Anterior cingulate cortex (tissue), 58 donors: Measurements from ENCODE around the gene MLLT3.
"Not testable (repeated sequence)": the region's sequence is repeated elsewhere in the genome, so short reads cannot be mapped to it uniquely, and the experiment has no call there.

ENCODE experiments used
- DNase-seq, 58 donors: peaks; one replicate each; lab custom pipeline; 2025; lab: John Stamatoyannopoulos, UW

Gene MLLT3

DNA sequence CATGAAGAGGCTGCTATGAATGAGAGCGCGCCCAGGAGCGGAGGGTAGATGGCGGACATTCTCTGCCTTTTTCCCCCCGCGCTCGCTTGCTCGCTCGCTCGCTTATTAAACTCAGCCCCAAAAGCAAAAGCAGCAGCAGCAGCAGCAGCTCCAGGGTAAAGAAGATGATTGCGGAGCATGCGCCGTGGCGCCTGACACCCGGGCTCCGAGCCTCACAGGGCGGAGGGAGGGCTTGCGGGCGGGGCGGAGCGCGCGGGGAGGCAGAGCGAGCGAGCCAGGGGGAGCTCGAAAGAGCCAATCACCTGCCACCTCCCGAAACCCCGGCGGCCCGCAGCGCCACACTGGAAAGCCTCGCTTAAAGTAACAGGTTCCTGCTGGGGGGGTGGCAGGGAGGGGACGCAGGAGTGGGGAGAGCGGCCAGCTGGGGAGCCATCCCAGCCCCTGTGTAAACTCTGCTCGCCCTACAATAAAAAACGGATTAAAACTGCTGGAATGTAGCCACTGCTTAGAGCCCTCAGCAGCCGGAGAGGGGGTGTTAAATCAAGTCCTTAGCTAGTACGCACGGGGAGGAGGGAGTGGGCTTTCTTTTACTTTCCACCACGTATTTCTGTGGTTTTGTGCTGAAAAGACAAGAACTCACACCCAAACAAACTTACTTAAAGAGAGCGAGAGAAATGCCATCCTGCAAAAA, at the start of gene MLLT3:
TSS of gene MLLT3 (minus strand) at position 170 of the 691 bp plus-strand sequence.
- DNase-seq: peak; percentile 62 to 98 (median 92)

DNA sequence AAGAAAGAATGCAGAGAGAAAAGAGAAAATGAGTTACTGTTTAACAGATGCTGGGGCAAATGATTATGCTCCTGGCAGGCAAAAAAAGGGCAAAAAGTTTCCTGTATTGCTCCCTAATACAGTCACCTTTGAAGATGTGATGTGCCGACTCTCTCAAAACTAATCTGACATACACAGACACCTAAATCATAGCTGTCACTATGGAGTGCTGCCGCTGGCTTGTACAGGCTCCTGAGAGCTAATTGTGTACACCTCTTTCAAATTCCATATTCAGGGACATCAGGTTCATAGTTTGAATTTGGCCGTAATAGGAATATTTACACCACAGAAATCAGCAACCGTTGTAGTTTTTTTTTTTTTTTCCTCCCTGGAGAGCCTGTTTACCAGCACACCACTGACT, 49.3 kb upstream of the MLLT3 start:
- DNase-seq: no peak

DNA sequence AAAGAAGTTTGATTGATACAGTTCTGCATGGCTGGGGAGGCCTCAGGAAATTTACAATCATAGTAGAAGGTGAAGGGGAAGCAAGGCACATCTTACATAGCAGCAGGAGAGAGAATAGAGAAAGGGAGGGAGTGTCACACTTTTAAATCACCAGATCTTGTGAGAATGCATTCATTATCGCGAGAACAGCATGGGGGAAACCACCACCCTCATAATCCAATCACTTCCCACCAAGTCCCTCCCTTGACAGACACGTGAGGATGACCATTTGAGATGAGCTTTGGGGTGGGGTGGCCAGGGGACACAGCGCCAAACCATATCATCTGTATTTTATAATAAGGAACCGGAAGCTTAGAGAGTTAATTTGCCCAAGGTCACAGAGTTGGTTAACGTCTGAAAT, 48.1 kb upstream of the MLLT3 start:
- no peak for DNase-seq

DNA sequence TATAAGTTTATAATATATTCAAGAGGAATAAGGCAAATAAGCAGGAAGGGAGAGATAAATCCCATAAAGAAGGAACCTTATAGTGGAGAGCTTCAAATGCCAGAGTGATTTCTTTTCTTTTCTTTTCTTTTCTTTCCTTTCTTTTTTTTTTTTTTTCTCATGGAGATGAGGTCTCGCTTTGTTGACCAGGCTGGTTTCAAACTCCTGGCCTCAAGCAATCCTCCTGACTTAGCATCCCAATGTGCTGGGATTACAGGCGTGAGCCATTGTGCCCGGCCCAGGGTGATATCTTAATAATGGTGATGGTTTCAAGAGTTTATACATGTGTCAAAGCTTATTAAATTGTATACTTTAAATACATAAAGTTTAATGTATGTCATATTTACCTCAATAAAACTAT, 42.2 kb upstream of the MLLT3 start:
- no peak for DNase-seq

DNA sequence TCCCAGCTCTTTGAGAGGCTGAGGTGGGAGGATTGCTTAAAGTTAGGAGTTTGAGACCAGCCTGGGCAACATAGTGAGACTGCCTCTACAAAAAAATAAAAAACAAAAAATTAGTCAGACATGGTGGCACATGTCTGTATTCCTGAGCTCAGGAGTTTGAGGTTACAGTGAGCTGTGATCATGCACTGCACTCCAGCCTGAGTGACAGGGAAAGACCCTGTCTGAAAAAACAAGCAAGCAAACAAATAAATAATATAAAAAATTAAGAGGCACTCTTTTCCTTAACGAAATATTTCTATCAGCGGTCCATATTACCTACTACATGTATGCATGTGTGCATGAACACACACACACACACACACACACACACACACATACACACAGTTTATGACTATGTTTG, 40.8 kb upstream of the MLLT3 start:
- no peak for DNase-seq

DNA sequence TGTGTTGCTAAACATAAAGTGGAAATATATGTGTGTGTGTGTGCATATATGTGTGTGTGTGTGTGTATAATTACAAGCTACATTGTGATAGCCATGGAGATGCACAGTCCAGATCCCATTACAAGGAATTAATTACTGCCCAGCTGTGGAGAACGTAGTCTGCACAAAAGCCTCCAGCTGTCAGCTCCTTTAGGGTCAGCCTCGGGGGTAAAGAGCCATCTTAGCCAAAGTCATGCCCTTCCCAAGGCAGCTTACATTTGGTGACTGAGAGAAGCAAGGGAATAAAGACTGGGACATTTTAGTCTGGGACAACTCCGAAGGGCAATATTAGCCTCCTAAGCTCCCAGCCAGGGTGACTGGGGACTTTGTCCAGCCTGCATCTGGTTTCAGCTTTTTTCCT, 39.9 kb upstream of the MLLT3 start:
- DNase-seq: no peak

DNA sequence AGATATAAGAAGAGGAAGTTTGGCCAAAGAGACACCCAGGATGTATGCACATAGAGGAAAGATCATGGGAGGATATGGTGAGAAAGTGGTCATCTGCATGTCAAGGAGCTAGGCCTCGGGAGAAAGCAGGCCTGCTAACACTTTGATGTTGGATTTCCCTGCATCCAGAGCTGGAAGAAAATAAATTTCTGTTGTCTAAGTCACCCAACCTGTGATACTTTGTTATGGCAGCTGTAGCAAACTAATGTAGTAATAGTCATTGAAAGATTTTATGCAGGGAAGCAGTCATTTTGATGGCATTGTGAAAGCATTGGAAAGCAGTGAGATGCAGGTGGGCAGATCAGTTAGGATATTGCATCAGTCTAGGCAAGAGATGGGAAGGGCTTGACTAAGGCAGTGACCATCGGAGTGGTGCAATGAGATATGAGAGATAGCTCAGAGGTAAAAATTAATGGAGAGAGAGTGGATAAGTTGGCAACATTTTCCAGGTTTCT, 37.2 kb upstream of the MLLT3 start:
- DNase-seq: no peak

DNA sequence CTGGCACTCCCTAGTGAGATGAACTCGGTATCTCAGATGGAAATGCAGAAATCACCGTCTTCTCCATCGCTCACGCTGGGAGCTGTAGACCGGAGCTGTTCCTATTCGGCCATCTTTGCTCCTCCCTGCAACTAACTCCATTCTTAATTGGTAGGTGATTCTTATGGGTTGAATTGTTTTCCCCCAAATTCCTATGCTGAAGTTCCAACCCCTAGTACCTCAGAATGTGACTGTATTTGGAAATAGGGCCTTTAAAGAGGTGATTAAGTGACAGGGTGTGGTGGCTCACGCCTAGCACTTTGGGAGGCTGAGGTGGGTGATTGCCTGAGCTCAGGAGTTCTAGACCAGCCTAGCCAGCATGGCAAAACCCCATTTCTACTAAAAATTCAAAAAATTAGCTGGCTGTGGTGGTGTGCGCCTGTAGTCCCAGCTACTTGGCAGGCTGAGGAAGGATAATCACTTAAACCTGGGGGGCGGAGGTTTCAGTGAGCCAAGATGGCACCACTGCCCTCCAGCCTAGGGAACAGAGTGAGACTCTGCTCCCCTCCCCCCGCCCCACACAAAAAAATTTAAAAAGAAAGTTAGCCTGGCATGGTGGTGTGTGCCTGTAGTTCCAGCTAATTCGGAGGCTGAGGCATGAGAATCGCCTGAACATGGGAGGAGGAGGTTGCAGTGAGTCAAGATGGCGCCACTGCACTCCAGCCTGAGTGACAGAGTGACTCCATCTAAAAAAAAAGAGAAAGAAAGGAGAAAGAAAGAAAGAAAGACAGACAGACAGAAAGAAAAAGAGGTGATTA, 36.6 kb upstream of the MLLT3 start:
- no peak for DNase-seq

DNA sequence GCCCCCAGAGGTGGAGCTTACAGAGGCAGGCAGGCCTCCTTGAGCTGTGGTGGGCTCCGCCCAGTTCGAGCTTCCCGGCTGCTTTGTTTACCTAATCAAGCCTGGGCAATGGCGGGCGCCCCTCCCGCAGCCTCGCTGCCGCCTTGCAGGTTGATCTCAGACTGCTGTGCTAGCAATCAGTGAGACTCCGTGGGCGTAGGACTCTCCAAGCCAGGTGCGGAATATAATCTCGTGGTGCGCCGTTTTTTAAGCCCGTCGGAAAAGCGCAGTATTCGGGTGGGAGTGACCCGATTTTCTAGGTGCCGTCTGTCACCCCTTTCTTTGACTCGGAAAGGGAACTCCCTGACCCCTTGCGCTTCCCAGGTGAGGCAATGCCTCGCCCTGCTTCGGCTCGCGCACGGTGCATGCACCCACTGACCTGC, 36.0 kb upstream of the MLLT3 start:
- not testable (repeated sequence) for DNase-seq

DNA sequence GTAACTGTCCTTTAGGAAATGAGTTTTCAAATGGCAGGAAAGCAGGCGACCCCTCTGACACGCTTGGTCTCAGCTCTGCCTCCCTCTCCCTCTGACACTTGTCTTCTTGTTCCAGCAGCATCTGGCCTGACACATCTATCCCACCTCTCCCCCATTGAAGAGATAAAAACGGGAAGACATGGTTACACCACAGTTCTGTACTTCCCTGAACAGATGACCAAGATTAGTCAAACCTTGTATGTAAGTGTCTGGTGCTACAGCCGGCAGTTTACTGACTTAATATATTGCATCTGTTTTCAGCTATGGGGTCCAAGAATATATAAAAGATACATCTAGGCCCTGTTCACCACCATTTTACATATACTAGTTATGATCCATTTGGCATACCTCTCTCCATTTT, 29.6 kb upstream of the MLLT3 start:
- DNase-seq: no peak

DNA sequence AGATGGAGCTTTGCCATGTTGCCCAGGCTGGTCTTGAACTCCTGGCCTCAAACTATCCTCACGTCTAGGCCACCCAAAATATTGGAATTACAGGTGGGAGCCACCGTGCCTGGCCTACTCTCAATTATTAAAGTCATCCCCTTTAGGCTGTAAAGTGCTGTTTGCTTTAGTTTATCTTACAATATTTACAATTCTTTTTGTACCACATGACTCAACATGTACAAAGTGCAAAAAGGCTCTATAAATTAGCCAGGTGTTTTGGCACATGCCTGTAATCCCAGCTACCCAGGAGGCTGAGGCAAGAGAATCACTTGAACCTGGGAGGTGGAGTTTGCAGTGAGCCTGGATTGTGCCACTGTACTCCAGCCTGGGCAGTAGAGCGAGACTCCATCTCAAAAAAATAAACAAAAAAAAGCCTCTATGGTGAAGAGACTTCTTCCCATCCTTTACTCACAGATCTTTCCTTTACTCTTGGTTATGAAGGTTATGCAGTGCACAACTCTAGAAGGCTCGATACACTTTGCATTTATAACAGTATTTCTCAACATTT, 28.5 kb upstream of the MLLT3 start:
- DNase-seq: no peak

DNA sequence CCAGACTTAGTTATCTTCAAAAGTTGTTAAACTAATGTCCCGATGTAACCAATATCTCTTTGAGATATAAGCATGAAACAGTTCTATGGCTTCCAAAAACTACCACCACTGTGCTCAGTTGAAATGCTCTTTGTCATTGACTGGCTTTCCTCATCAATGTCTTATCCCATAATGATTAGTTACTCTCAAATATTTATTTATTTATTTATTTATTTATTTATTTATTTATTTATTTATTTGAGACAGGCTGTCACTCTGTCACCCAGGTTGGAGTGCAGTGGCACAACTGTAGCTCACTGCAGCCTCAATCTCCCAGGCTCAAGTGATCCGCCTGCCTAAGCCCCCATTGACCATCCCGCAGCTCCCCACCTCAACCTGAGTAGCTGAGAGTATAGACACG, 28.0 kb upstream of the MLLT3 start:
- DNase-seq: no peak

DNA sequence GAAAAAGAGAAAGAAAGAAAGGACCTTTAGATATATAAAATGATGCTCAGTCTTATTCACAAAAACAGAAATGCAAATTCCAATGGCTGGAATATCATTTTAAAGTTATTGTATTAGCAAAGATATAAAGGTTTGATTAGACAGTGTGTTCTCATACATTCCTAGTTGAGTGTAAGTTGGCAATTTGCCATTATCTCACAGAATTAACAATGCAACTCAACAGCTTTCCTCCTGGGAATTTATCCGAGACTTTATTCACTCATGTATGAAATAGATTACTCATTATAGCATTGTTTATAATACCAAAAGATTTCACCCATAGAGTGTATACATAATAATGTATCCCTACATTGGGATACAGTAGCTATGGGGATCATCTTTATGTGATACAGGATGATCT, 27.1 kb upstream of the MLLT3 start:
- no peak for DNase-seq

DNA sequence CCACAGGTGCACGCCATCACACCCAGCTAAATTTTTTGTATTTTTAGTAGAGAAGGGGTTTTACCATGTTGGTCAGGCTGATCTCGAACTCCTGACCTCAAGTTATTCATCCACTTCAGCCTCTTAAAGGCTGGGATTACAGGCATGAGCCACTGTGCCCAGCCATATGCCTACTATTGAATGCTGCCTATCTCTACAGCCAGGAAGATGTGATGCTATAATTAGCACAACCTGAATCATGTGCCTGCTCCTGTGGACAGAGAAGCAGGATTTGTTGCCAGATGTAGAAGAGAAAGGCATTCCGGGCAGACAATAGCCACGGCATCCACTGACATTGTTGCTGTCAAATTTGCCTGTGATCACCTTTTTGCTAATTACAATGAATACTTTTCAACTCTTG, 24.4 kb upstream of the MLLT3 start:
- DNase-seq: no peak

DNA sequence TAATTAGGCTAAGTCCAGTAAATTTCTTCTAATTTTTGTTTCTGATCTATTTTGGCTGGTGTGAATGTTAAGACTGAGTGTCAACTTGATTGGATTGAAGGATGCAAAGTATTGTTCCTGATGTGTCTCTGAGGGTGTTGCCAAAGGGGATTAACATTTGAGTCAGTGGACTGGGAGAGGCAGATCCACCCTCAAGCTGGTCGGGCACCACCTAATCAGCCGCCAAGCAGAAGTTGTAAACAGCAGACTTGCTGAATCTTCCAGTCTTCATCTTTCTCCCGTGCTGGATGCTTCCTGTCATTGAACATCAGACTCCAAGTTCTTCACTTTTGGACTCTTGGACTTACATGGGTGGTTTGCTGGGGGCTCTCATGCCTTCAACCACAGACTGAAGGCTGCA, 21.4 kb upstream of the MLLT3 start:
- DNase-seq: no peak

DNA sequence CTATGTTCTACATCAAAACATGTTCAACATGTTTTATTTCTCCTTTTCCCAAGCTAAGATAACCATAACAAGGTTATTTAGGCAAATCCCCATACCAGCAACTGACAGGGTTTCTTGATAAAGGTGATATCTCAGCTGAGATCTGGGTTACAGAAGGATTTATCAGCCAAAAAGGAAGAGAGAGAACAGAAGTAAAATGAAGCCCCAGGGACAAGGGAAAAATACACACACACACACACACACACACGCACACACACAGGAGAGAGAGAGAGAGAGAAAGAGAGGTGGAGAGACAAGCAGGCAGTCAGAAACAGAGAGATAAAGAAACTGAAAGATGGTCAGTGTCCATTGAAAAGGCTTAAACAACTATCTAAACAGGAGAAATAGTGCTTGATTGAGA, 19.7 kb upstream of the MLLT3 start:
- no peak for DNase-seq

DNA sequence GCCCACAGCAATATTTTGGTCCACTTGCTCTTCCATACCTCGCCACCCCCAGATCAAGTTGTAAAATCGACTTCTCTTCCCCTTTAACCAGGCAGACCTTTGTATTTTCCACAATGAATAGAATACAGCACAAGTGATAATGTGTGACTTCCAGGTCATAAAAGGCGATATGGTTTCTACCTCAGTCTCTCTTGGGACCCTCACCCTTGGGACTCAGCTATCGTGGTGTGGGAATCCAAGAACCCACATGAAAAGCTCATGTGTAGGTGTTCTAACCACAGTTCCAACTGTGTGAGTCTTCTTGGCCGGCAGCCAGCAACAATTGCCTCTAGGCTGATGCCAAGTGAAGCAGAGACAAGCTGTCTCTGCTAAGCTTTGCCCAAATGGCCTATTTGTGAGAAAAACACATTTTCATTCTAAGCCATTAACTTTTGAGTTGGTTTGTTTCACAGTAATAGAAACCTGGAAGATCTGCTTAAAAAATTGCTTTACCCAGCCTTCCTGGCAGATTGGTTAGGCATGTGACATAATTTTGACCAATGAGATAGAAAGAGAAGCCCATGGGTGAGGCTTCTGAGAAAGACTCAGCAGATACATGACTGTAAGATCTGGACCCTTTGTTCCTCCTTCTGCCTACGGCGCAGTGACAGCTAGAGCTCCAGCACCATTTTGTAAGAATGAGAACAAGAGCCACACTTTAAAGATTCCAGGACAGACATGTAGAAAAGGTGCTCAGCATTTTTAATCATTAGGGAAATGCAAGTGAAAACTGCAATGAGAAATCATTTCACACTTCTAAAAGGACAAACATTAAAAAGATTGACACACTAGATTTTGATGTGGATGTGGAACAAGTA, 18.3 kb upstream of the MLLT3 start:
- DNase-seq: peak in 47 of 58 donors; percentile 4 to 83 (median 50)

DNA sequence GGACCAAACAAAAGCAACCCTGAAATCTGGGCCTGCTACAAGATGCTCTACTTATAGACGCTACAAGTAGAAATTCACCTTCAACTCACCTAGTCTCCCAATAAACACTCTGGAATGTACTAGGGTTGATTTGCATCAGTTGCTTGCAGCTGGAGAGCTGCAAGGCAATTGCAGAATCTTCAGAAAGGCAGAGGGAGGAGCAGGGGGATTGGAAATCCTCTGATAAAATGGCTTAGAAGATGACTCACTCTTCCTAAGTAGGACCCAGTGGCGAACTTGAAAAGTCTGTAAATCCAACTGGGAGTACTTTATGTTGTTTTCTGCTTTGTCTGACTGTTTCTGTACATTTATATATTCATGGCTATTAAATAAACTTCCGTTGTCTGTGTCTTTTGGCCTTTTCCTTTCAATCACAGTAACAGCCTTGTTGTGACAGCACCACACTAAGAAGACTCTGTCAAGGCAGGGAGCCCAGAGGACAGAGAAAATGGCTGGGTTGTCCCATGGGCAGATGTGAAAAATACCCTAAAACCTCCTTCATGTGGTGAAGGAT, 14.7 kb upstream of the MLLT3 start:
- DNase-seq: no peak

DNA sequence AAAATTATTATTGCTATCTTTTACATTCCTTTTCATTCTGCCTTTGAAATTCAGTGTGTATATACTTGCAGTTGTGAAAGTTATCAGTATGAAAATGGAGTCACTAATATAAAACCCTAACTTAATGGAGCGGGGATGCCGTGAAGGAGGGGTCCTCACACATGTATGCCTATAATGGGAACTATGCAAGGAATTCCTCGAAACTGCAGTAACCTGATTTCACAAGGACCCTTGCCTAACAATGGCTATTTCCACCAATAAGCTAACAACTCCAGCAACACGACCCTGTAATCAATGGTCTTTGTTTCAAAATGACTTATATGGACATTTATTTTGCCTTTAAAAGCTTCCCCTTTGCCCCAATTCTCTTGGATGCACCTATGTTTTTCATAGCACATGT, 12.6 kb upstream of the MLLT3 start:
- DNase-seq: no peak

DNA sequence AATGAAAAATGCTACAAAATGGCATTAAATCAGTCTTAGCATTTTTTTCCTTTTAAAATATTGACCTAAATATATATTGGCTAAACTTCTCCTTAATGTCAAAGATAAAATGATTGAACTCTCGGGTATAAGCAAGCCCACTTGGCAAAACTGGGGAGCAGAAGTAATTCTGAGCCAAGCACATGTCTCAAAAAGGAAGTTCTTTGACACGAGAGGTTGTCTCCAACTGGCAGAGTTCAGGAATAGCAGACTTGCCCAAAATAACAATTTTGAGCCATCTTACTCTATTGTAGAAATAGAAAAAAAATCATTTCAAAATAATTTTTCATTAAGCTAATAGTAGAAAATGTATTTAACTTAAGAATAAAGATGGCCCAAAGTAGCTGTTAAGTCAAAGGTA, 10.4 kb upstream of the MLLT3 start:
- DNase-seq: no peak
